Mesendoderm (in vitro differentiated cells): ENCODE measurements around the gene MRGPRE.

Source experiments
- DNase-seq: peaks from one replicate; pipeline ENCODE4 v3.0.0; 2013
- H2AK5ac ChIP-seq: 2 replicates; pipeline ENCODE4 v1.6.1; 2013; ENCODE audit warnings: low read length, inconsistent platforms
- H2BK120ac ChIP-seq: 2 replicates; pipeline ENCODE4 v1.6.1; 2013; ENCODE audit warnings: low read depth, mild to moderate bottlenecking, low read length, moderate library complexity, mixed read lengths
- H2BK15ac ChIP-seq: replicated peaks from 2 replicates; pipeline ENCODE4 v1.6.1; 2013; ENCODE audit warnings: low read depth, mild to moderate bottlenecking, moderate library complexity
- H2BK5ac ChIP-seq: 2 replicates; pipeline ENCODE4 v1.6.1; 2013; ENCODE audit warnings: low read length, inconsistent platforms
- H3K18ac ChIP-seq: 2 replicates; pipeline ENCODE4 v1.6.1; 2013; ENCODE audit warnings: mild to moderate bottlenecking, low read length, mixed read lengths
- H3K23ac ChIP-seq: one replicate; pipeline ENCODE4 v1.6.1; 2013; ENCODE audit warnings: low read length
- H3K27ac ChIP-seq: 2 replicates; pipeline ENCODE4 v1.5.1; 2013; ENCODE audit warnings: low read depth, mild to moderate bottlenecking, inconsistent platforms, low read length, moderate library complexity
- H3K27me3 ChIP-seq: 2 replicates; pipeline ENCODE4 v1.6.1; 2013; ENCODE audit warnings: low read length, control low read depth, mild to moderate bottlenecking, inconsistent platforms; ENCODE audit not compliant: insufficient read depth, poor library complexity
- H3K36me3 ChIP-seq: 2 replicates; pipeline ENCODE4 v1.6.1; 2013; ENCODE audit warnings: low read length, inconsistent platforms; ENCODE audit not compliant: control insufficient read depth, insufficient read depth
- H3K4ac ChIP-seq: one replicate; pipeline ENCODE4 v1.6.1; 2013; ENCODE audit warnings: low read depth, mild to moderate bottlenecking, low read length, moderate library complexity
- H3K4me1 ChIP-seq: 2 replicates; pipeline ENCODE4 v1.6.1; 2013; ENCODE audit warnings: low read depth, low read length, inconsistent platforms; ENCODE audit not compliant: control insufficient read depth
- H3K4me2 ChIP-seq: 2 replicates; pipeline ENCODE4 v1.6.1; 2013; ENCODE audit warnings: low read length
- H3K4me3 ChIP-seq: 2 replicates; pipeline ENCODE4 v1.5.1; 2013; ENCODE audit warnings: mild to moderate bottlenecking, low read length
- H3K56ac ChIP-seq: one replicate; pipeline ENCODE4 v1.6.1; 2013; ENCODE audit warnings: low read length
- H3K79me1 ChIP-seq: 2 replicates; pipeline ENCODE4 v1.6.1; 2013; ENCODE audit warnings: low read length, inconsistent platforms
- H3K79me2 ChIP-seq: 2 replicates; pipeline ENCODE4 v1.6.1; 2013; ENCODE audit warnings: mild to moderate bottlenecking, low read length; ENCODE audit not compliant: control insufficient read depth, insufficient read depth
- H3K9ac ChIP-seq: 2 replicates; pipeline ENCODE4 v1.6.1; 2013; ENCODE audit warnings: low read length, inconsistent platforms
- H4K5ac ChIP-seq: one replicate; pipeline ENCODE4 v1.6.1; 2013; ENCODE audit warnings: low read length
- H4K8ac ChIP-seq: one replicate; pipeline ENCODE4 v1.6.1; 2013; ENCODE audit warnings: low read depth, mild to moderate bottlenecking, control low read depth, low read length, moderate library complexity
- WGBS: extraction: QIAGEN DNeasy Blood & Tissue Kit; methylation state at CpG from one replicate; pipeline ENCODE4 v1.1.7; 2013; ENCODE audit warnings: low lambda C conversion rate, missing lambda C conversion rate; ENCODE audit not compliant: insufficient coverage; ENCODE audit errors: extremely low coverage; 5-methylcytosine and 5-hydroxymethylcytosine counted together

MRGPRE gene

DNA sequence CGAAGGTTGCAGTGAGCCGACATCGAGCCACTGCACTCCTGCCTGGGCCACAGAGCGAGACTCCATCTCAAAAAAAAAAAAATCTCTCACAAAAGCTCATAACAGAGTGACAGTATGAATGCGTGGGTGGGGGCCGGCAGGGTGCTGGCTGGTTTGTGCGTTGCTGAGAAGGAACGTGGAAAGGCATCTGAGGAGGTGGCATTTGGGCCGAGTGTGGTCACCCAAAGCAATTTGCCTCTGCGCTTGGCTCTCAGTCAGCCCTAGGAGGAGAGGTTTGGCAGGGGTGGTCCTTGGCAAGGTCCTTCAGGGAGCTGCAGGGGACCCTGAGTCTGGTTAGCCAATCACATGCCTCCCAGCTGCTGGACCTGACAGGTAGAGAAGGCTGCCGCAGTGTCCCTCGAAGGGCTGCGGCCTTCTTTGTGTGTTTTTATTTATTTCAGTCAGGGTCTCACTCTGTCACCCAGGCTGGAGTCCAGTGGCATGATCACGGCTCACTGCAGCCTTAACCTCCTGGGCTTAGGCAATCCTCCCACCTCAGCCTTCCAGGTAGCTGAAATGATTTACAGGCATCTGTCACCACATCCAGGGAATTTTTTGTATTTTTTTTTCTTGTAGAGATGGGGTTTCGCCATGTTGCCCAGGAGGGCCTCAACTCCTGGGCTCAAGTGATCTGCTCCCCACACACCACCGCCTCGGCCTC is 43.6 kb downstream of the MRGPRE start:
- no peak overlapping the region for H3K9ac ChIP-seq
- H3K18ac ChIP-seq = no peak overlapping the region
- H3K36me3 ChIP-seq = no peaks in the 10 kb centered on the region
- DNase-seq = no peak
- H3K79me2 ChIP-seq = no peaks in the 10 kb centered on the region
- H3K4me1 ChIP-seq = peaks cover 3% of the 10 kb centered on the region
- H3K4me3 ChIP-seq = no peak overlapping the region
- H2BK5ac ChIP-seq = no peak overlapping the region
- no peak overlapping the region for H3K23ac ChIP-seq
- no peak overlapping the region for H3K27ac ChIP-seq
- no peaks in the 10 kb centered on the region for H3K79me1 ChIP-seq
- H3K4me2 ChIP-seq = no peak overlapping the region
- WGBS = no CpG with 5 or more reads among the region's 17 CpGs
- H4K5ac ChIP-seq = no peak overlapping the region
- H2BK120ac ChIP-seq = no peak overlapping the region
- H3K27me3 ChIP-seq = no peaks in the 10 kb centered on the region
- no peak overlapping the region for H4K8ac ChIP-seq
- no peak overlapping the region for H2BK15ac ChIP-seq
- H3K56ac ChIP-seq = no peak overlapping the region
- H3K4ac ChIP-seq = no peak overlapping the region
- H2AK5ac ChIP-seq = no peak overlapping the region

DNA sequence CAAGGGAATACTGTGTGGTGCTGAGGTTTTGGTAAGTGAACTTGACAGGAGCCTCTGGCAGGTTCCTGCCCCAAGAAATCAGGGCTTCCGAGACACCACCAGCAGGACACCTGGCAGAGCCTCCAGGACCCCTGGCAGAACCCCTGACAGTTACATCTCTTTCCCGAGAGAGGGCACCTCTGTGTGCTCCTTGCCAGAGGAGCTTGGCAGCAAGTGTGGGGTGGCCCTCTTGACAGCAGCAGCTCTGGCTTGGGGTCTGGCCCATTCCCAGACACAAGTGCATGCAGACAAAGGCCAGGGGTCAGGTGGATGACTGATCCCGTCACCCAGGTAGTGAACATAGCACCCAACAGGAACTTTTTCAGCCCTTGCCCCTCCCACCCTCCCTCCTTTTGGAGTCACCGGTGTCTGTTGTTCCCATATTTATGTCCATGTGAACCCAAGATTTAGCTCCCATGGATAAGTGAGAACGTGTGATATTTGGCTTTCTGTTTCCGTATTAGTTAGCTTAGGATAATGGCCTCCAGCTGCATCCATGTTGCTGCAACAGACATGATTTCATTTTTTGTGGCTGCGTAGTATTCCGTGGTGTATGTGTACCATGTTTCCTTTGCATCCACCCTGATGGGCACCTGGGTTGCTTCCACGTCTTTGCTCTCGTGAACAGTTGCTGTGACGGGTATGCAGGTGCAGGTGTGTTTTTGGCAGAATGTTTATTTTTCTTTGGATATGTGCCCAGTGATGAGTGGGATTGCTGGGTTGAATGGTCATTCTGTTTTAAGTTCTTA is 45.9 kb downstream of the MRGPRE start:
- Histone ChIP-seq H3K4me1 (peaks cover 3% of the 10 kb centered on the region), H3K4ac (no peak overlapping the region), H3K4me2 (no peak overlapping the region), H3K79me1 (no peaks in the 10 kb centered on the region), H3K56ac (no peak overlapping the region), H3K23ac (no peak overlapping the region), H3K79me2 (no peaks in the 10 kb centered on the region), H2AK5ac (no peak overlapping the region), H2BK15ac (no peak overlapping the region), H4K5ac (no peak overlapping the region), H2BK5ac (no peak overlapping the region), H3K27me3 (no peaks in the 10 kb centered on the region), H2BK120ac (no peak overlapping the region), H4K8ac (no peak overlapping the region), H3K36me3 (no peaks in the 10 kb centered on the region), H3K27ac (no peak overlapping the region), H3K18ac (no peak overlapping the region), H3K4me3 (no peak overlapping the region), H3K9ac (no peak overlapping the region)
- no CpG with 5 or more reads among the region's 11 CpGs for WGBS
- DNase-seq = no peak

DNA sequence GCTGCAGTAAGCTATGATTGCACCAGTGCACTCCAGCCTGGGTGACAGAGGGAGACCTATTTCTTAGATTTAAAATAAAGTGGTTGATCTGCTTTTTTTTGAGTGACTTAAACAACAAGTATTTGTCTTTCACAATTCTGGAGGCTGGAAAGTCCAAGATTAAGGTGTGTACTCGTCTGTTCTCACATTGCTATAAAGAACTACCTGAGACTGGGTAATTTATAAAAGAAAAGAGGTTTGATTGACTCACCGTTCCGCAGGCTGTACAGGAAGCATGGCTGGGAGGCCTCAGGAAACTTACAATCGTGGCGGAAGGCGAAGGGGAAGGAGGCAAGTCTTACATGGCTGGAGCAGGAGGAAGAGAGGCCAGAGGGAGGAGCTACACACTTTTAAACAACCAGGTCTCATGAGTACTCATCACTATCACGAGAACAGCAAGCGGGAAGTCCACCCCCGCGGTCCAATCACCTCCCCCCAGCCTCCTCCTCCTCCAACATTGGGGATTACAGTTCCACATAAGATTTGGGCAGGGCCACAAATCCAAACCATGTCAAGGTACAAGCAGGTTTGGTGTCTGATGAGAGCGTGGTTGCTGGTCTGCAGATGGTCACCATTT is 47.4 kb downstream of the MRGPRE start:
- Histone ChIP-seq H3K27ac (no peak overlapping the region), H3K18ac (no peak overlapping the region), H3K36me3 (no peaks in the 10 kb centered on the region), H4K5ac (no peak overlapping the region), H3K4me1 (peaks cover 3% of the 10 kb centered on the region), H3K79me2 (no peaks in the 10 kb centered on the region), H4K8ac (no peak overlapping the region), H3K27me3 (no peaks in the 10 kb centered on the region), H3K56ac (no peak overlapping the region), H2BK120ac (no peak overlapping the region), H2BK15ac (no peak overlapping the region), H3K4me2 (no peak overlapping the region), H3K4ac (no peak overlapping the region), H3K9ac (no peak overlapping the region), H3K4me3 (no peak overlapping the region), H3K79me1 (no peaks in the 10 kb centered on the region), H2BK5ac (no peak overlapping the region), H3K23ac (no peak overlapping the region), H2AK5ac (no peak overlapping the region)
- no CpG with 5 or more reads among the region's 11 CpGs for WGBS
- DNase-seq = no peak

DNA sequence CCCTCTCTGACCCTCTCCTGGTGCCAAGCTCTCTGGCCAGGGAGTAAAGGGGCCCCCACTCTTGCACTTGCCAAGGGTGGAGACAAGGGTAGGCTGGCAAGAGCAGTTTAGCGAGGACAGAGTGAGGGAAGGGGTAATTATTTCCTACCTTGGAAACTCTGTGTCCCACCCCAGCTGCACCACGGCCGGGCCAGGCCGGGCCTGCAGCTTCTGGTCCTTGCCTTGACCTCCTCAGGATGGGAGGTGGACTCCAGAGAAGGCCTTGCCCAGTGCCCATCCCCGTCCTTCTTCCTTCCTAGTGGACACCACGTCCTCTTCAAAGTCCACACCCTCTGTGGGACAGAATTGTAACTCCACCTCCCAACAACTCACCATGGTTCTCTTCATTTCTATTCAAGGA is 48.7 kb downstream of the MRGPRE start:
- Histone ChIP-seq H3K79me1 (no peaks in the 10 kb centered on the region), H3K36me3 (no peaks in the 10 kb centered on the region), H3K4me1 (no peaks in the 10 kb centered on the region), H3K27me3 (no peaks in the 10 kb centered on the region), H3K23ac (no peak overlapping the region), H2BK120ac (no peak overlapping the region), H3K79me2 (no peaks in the 10 kb centered on the region), H4K5ac (no peak overlapping the region), H3K4me2 (no peak overlapping the region), H3K56ac (no peak overlapping the region), H3K27ac (no peak overlapping the region), H3K9ac (no peak overlapping the region), H3K4me3 (no peak overlapping the region), H3K18ac (no peak overlapping the region), H2AK5ac (no peak overlapping the region), H2BK15ac (no peak overlapping the region), H4K8ac (no peak overlapping the region), H2BK5ac (no peak overlapping the region), H3K4ac (no peak overlapping the region)
- WGBS = no CpG with 5 or more reads among the region's 6 CpGs
- no peak for DNase-seq

DNA sequence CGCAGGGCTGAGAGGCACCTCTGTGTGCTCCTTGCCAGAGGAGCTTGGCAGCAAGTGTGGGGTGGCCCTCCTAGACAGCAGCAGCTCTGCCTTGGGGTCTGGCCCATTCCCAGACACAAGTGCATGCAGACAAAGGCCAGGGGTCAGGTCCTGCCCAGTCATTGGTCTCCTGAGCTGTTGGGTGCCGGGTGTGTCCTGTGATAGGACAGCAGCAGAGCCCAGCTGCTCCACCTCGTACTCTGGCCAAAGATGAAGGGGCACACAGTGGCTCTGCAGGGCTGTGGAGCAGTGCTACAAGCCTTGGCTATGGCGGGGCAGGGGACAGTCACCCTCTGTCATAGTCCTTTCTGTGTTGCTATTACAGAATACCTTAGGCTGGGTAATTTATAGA is 49.8 kb downstream of the MRGPRE start:
- DNase-seq = no peak
- Histone ChIP-seq H3K4me3 (no peak overlapping the region), H3K4ac (no peak overlapping the region), H2BK5ac (no peak overlapping the region), H3K27ac (no peak overlapping the region), H2AK5ac (no peak overlapping the region), H3K18ac (no peak overlapping the region), H3K79me1 (no peaks in the 10 kb centered on the region), H2BK15ac (no peak overlapping the region), H3K56ac (no peak overlapping the region), H3K4me1 (no peaks in the 10 kb centered on the region), H2BK120ac (no peak overlapping the region), H3K4me2 (no peak overlapping the region), H3K79me2 (no peaks in the 10 kb centered on the region), H3K36me3 (no peaks in the 10 kb centered on the region), H3K27me3 (no peaks in the 10 kb centered on the region), H4K8ac (no peak overlapping the region), H4K5ac (no peak overlapping the region), H3K23ac (no peak overlapping the region), H3K9ac (no peak overlapping the region)
- no CpG with 5 or more reads among the region's 4 CpGs for WGBS
